ENCODE measurements around the gene IRF4.
A peak's percentile ranks its signal among the peaks of the same experiment; 100 is the strongest.

Gene IRF4

DNA sequence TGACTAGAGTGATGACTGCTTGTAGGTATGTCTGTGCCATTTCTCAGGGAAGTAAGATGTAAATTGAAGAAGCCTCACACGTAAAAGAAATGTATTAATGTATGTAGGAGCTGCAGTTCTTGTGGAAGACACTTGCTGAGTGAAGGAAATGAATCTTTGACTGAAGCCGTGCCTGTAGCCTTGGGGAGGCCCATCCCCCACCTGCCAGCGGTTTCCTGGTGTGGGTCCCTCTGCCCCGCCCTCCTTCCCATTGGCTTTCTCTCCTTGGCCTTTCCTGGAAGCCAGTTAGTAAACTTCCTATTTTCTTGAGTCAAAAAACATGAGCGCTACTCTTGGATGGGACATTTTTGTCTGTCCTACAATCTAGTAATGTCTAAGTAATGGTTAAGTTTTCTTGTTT is 16.6 kb downstream of the IRF4 start:
- no peak for DNase-seq (ENCODE audit: extremely low spot score)
- TF ChIP-seq SUZ12 (IDR thresholded peaks at IDR 0.05) (no peak), ZNF384 (IDR thresholded peaks at IDR 0.05) (no peak), HDGF (IDR thresholded peaks at IDR 0.05; ENCODE audit: borderline replicate concordance) (no peak), NFRKB (IDR thresholded peaks at IDR 0.05) (no peak), ELF4 (IDR thresholded peaks at IDR 0.05) (no peak), CTBP1 (IDR thresholded peaks at IDR 0.05; ENCODE audit: borderline replicate concordance) (no peak), ARNT (IDR thresholded peaks at IDR 0.05) (no peak), BHLHE40 (IDR thresholded peaks at IDR 0.05; ENCODE audit: borderline replicate concordance) (no peak), FOXK2 (IDR thresholded peaks at IDR 0.05) (no peak), LEF1 (IDR thresholded peaks at IDR 0.05; ENCODE audit: borderline replicate concordance) (no peak), FOXA1 (IDR thresholded peaks at IDR 0.05) (no peak)
- POLR2A ChIA-PET, result no interaction called here
- CTCF ChIA-PET, result interaction anchor here (0.5 to 1.4 kb wide), 4 partner anchors 9 to 220 kb away, joined by 3 to 10 read pairs (median 6); no protein-coding TSS in a partner anchor

DNA sequence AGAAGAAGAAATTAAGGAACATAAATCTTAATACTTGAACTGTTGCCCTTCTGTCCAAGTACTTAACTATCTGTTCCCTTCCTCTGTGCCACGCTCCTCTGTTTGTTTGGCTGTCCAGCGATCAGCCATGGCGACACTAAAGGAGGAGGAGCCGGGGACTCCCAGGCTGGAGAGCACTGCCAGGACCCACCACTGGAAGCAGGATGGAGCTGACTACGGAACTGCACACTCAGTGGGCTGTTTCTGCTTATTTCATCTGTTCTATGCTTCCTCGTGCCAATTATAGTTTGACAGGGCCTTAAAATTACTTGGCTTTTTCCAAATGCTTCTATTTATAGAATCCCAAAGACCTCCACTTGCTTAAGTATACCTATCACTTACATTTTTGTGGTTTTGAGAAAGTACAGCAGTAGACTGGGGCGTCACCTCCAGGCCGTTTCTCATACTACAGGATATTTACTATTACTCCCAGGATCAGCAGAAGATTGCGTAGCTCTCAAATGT is 17.1 kb downstream of the IRF4 start:
- POLR2A ChIA-PET, result interaction anchor here (1.0 kb wide), 1 partner anchor 116 kb away, joined by 3 read pairs; no protein-coding TSS in a partner anchor
- CTCF ChIA-PET, result interaction anchor here (0.5 to 1.4 kb wide), 8 partner anchors 9 to 222 kb away, joined by 3 to 10 read pairs (median 4); no protein-coding TSS in a partner anchor
- peak; percentile 78 for DNase-seq (ENCODE audit: extremely low spot score)
- TF ChIP-seq ZNF384 (IDR thresholded peaks at IDR 0.05) (no peak), FOXM1 (IDR thresholded peaks at IDR 0.05; ENCODE audit: borderline replicate concordance) (no peak), HDGF (IDR thresholded peaks at IDR 0.05; ENCODE audit: borderline replicate concordance) (no peak), CTBP1 (IDR thresholded peaks at IDR 0.05; ENCODE audit: borderline replicate concordance) (no peak), LEF1 (IDR thresholded peaks at IDR 0.05; ENCODE audit: borderline replicate concordance) (no peak), ARNT (IDR thresholded peaks at IDR 0.05) (no peak), L3MBTL2 (conservative IDR thresholded peaks at IDR 0.05) (no peak), BHLHE40 (IDR thresholded peaks at IDR 0.05; ENCODE audit: borderline replicate concordance) (no peak)
- TF ChIP-seq, protein P1, sequence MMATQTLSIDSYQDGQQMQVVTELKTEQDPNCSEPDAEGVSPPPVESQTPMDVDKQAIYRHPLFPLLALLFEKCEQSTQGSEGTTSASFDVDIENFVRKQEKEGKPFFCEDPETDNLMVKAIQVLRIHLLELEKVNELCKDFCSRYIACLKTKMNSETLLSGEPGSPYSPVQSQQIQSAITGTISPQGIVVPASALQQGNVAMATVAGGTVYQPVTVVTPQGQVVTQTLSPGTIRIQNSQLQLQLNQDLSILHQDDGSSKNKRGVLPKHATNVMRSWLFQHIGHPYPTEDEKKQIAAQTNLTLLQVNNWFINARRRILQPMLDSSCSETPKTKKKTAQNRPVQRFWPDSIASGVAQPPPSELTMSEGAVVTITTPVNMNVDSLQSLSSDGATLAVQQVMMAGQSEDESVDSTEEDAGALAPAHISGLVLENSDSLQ (IDR thresholded peaks at IDR 0.05), result no peak

DNA sequence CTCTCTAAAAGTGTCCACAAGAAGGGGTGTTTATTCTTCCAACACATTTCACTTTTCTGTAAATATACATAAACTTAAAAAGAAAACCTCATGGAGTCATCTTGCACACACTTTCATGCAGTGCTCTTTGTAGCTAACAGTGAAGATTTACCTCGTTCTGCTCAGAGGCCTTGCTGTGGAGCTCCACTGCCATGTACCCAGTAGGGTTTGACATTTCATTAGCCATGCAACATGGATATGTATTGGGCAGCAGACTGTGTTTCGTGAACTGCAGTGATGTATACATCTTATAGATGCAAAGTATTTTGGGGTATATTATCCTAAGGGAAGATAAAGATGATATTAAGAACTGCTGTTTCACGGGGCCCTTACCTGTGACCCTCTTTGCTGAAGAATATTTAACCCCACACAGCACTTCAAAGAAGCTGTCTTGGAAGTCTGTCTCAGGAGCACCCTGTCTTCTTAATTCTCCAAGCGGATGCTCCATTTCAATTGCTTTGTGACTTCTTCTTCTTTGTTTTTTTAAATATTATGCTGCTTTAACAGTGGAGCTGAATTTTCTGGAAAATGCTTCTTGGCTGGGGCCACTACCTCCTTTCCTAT is 17.9 kb downstream of the IRF4 start:
- ChIA-PET POLR2A (interaction anchor here (1.0 kb wide), 1 partner anchor 116 kb away, joined by 3 read pairs; no protein-coding TSS in a partner anchor), CTCF (interaction anchor here (0.5 to 1.4 kb wide), 7 partner anchors 8 to 220 kb away, joined by 3 to 10 read pairs (median 5); no protein-coding TSS in a partner anchor)
- no peak for DNase-seq (ENCODE audit: extremely low spot score)
- no peak for TF ChIP-seq ZNF384 (IDR thresholded peaks at IDR 0.05)
- no peak for TF ChIP-seq CTBP1 (IDR thresholded peaks at IDR 0.05; ENCODE audit: borderline replicate concordance)
- TF ChIP-seq, protein P1 (IDR thresholded peaks at IDR 0.05), result no peak
- no peak for TF ChIP-seq FOXM1 (IDR thresholded peaks at IDR 0.05; ENCODE audit: borderline replicate concordance)
- TF ChIP-seq ELF4 (IDR thresholded peaks at IDR 0.05), result no peak
- no peak for TF ChIP-seq SP1 (IDR thresholded peaks at IDR 0.05)
- TF ChIP-seq FOXA1 (IDR thresholded peaks at IDR 0.05), result no peak

DNA sequence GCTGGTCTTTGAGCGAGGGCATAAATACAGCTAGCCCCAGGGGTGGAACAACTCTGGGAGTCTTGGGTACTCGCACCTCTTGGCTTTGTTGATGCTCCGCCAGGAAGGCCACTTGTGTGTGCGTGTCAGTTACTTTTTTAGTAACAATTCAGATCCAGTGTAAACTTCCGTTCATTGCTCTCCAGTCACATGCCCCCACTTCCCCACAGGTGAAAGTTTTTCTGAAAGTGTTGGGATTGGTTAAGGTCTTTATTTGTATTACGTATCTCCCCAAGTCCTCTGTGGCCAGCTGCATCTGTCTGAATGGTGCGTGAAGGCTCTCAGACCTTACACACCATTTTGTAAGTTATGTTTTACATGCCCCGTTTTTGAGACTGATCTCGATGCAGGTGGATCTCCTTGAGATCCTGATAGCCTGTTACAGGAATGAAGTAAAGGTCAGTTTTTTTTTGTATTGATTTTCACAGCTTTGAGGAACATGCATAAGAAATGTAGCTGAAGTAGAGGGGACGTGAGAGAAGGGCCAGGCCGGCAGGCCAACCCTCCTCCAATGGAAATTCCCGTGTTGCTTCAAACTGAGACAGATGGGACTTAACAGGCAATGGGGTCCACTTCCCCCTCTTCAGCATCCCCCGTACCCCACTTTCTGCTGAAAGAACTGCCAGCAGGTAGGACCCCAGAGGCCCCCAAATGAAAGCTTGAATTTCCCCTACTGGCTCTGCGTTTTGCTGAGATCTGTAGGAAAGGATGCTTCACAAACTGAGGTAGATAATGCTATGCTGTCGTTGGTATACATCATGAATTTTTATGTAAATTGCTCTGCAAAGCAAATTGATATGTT is 19.2 kb downstream of the IRF4 start:
- no peak for DNase-seq (ENCODE audit: extremely low spot score)
- ChIA-PET POLR2A (no interaction called here), CTCF (no interaction called here)
- no peak for TF ChIP-seq FOXK2 (IDR thresholded peaks at IDR 0.05)
- no peak for TF ChIP-seq HDGF (IDR thresholded peaks at IDR 0.05; ENCODE audit: borderline replicate concordance)
- TF ChIP-seq SUZ12 (IDR thresholded peaks at IDR 0.05), result no peak
- TF ChIP-seq TARDBP (IDR thresholded peaks at IDR 0.05), result no peak

DNA sequence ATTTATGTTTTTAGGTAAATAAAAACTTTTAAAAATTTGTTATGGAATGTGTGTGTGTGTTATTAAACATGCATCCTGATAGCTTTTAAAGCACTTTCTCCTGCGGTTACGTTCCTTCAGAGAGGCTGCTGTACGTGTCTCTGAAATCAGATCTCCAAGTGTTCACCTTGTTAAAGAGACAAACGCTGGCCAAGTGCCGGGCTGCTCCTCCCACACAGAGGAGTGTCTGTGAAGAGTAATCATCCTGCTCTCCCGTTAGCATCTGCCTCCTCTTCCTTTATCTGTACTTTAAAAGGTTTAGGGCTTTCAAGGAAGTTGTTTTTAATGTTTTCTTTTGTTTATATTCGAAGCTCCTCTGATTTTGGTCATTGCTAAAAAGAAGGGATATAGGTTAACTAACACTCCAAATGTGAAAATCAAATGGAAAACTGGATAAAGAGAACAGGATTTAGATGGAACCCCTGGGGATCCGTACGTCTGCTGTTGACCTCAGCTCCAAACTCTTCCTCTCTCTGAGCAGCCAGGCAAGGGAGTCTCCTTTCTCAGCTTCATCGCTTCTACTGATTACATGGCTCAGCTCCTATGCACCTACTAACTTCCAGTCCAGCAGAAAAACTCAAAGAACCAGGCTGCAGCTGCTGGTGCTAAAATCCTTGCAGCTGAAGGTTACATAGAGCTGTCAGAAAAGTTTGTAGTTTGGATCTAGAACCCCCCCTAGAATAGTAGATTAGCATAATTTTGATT is 20.0 kb downstream of the IRF4 start:
- ChIA-PET CTCF (interaction anchor here (0.6 kb wide), 1 partner anchor 227 kb away, joined by 3 read pairs; no protein-coding TSS in a partner anchor), POLR2A (no interaction called here)
- TF ChIP-seq SUZ12 (IDR thresholded peaks at IDR 0.05), result no peak
- no peak for TF ChIP-seq ARNT (IDR thresholded peaks at IDR 0.05)
- no peak for TF ChIP-seq FOXK2 (IDR thresholded peaks at IDR 0.05)
- TF ChIP-seq SP1 (IDR thresholded peaks at IDR 0.05), result no peak
- no peak for TF ChIP-seq NFRKB (IDR thresholded peaks at IDR 0.05)
- TF ChIP-seq, protein P1 (IDR thresholded peaks at IDR 0.05), result no peak
- TF ChIP-seq CTBP1 (IDR thresholded peaks at IDR 0.05; ENCODE audit: borderline replicate concordance), result no peak
- TF ChIP-seq L3MBTL2 (conservative IDR thresholded peaks at IDR 0.05), result no peak
- no peak for TF ChIP-seq FOXA1 (IDR thresholded peaks at IDR 0.05)
- no peak for TF ChIP-seq BHLHE40 (IDR thresholded peaks at IDR 0.05; ENCODE audit: borderline replicate concordance)
- no peak for TF ChIP-seq LEF1 (IDR thresholded peaks at IDR 0.05; ENCODE audit: borderline replicate concordance)
- TF ChIP-seq ZNF384 (IDR thresholded peaks at IDR 0.05), result no peak
- TF ChIP-seq ELF4 (IDR thresholded peaks at IDR 0.05), result no peak
- DNase-seq (ENCODE audit: extremely low spot score), result no peak

Measured in HEK293T (cell line).